Effector memory CD4-positive, alpha-beta T cell (primary cell): ENCODE data around the gene HSPA1L.

Source experiments
- DNase-seq, 3 donors: peaks; one replicate each; pipeline ENCODE4 v3.0.0-alpha.2; 2020
- H3K27ac ChIP-seq: 2 replicates; pipeline ENCODE4 v1.7.0; 2013; ENCODE audit warnings: mild to moderate bottlenecking, low read length, moderate library complexity; ENCODE audit not compliant: insufficient read depth, poor library complexity, severe bottlenecking
- H3K27me3 ChIP-seq: replicated peaks from 2 replicates; pipeline ENCODE4 v1.7.0; 2013; ENCODE audit warnings: mild to moderate bottlenecking, low read length; ENCODE audit not compliant: insufficient read depth, control insufficient read depth, poor library complexity, severe bottlenecking
- H3K36me3 ChIP-seq: 2 replicates; pipeline ENCODE4 v1.7.0; 2013; ENCODE audit warnings: mild to moderate bottlenecking, low read length, moderate library complexity; ENCODE audit not compliant: control insufficient read depth, insufficient read depth
- H3K4me1 ChIP-seq: 2 replicates; pipeline ENCODE4 v1.7.0; 2013; ENCODE audit warnings: low read length, mild to moderate bottlenecking; ENCODE audit not compliant: control insufficient read depth, insufficient read depth, poor library complexity, severe bottlenecking
- H3K4me3 ChIP-seq: 2 replicates; pipeline ENCODE4 v1.7.0; 2013; ENCODE audit warnings: low read length, low read depth, mild to moderate bottlenecking; ENCODE audit not compliant: insufficient read depth, poor library complexity, severe bottlenecking
- H3K9me3 ChIP-seq: 2 replicates; pipeline ENCODE4 v1.7.0; 2013; ENCODE audit warnings: mild to moderate bottlenecking, low read length, moderate library complexity; ENCODE audit not compliant: control insufficient read depth

Gene HSPA1L

GRCh38 chr6:31782126-31782855 is 32.8 kb downstream of the HSPA1L start:
- H3K36me3 ChIP-seq: peaks cover 61% of the 10 kb centered on the region
- peaks cover 6% of the 10 kb centered on the region for H3K4me1 ChIP-seq
- DNase-seq: no peak

GRCh38 chr6:31781244-31782125 is 33.6 kb downstream of the HSPA1L start:
- H3K27ac ChIP-seq: no peak overlapping the region
- no peaks in the 10 kb centered on the region for H3K27me3 ChIP-seq
- peaks cover 61% of the 10 kb centered on the region for H3K36me3 ChIP-seq
- no peaks in the 10 kb centered on the region for H3K9me3 ChIP-seq
- H3K4me3 ChIP-seq: no peak overlapping the region
- DNase-seq: no peak
- peaks cover 14% of the 10 kb centered on the region for H3K4me1 ChIP-seq

More at GRCh38 chr6:31782126-31782855, 32.8 kb downstream of the HSPA1L start:
- Histone ChIP-seq H3K9me3 (no peaks in the 10 kb centered on the region), H3K27ac (no peak overlapping the region), H3K4me3 (no peak overlapping the region), H3K27me3 (no peaks in the 10 kb centered on the region)

- Histone ChIP-seq H3K9me3 (no peaks in the 10 kb centered on the region), H3K4me1 (peaks cover 21% of the 10 kb centered on the region), H3K36me3 (peaks cover 61% of the 10 kb centered on the region), H3K4me3 (no peak overlapping the region), H3K27ac (no peak overlapping the region), H3K27me3 (no peaks in the 10 kb centered on the region)
- DNase-seq: no peak
Measured at GRCh38 chr6:31780507-31781243, 34.4 kb downstream of the HSPA1L start.

DNA sequence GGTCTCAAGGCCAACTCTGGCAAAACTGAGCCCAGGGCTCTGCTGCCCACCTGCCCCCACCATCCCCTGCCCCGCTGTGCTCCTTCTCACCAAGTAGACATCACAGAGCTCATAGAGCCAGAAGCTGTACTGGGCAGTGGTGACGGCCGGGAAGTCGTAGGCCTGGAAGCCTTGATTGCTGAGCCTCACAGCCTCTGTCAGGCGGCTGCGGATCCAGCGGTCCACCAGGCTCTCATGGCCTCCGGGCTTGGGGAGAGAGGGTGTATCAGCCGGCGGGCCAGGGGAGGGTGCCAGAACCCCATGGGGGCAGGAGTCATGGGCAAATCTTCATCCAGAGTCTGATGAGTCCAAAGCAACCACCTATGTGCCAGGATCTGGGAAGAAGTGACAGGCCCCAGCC is 35.2 kb downstream of the HSPA1L start:
- peaks cover 54% of the 10 kb centered on the region for H3K36me3 ChIP-seq
- H3K27me3 ChIP-seq: no peaks in the 10 kb centered on the region
- H3K9me3 ChIP-seq: no peaks in the 10 kb centered on the region
- peaks cover 21% of the 10 kb centered on the region for H3K4me1 ChIP-seq
- no peak overlapping the region for H3K4me3 ChIP-seq
- DNase-seq: no peak
- no peak overlapping the region for H3K27ac ChIP-seq

GRCh38 chr6:31778999-31779885 is 35.8 kb downstream of the HSPA1L start:
- H3K4me3 ChIP-seq: no peak overlapping the region
- H3K9me3 ChIP-seq: no peaks in the 10 kb centered on the region
- no peaks in the 10 kb centered on the region for H3K27me3 ChIP-seq
- H3K4me1 ChIP-seq: peaks cover 21% of the 10 kb centered on the region
- no peak overlapping the region for H3K27ac ChIP-seq
- peaks cover 47% of the 10 kb centered on the region for H3K36me3 ChIP-seq
- no peak for DNase-seq

GRCh38 chr6:31778193-31778592 is 36.9 kb downstream of the HSPA1L start:
- H3K9me3 ChIP-seq: no peaks in the 10 kb centered on the region
- H3K36me3 ChIP-seq: peaks cover 44% of the 10 kb centered on the region
- H3K4me1 ChIP-seq: peaks cover 24% of the 10 kb centered on the region
- H3K27ac ChIP-seq: no peak overlapping the region
- no peaks in the 10 kb centered on the region for H3K27me3 ChIP-seq
- no peak overlapping the region for H3K4me3 ChIP-seq
- no peak for DNase-seq

DNA sequence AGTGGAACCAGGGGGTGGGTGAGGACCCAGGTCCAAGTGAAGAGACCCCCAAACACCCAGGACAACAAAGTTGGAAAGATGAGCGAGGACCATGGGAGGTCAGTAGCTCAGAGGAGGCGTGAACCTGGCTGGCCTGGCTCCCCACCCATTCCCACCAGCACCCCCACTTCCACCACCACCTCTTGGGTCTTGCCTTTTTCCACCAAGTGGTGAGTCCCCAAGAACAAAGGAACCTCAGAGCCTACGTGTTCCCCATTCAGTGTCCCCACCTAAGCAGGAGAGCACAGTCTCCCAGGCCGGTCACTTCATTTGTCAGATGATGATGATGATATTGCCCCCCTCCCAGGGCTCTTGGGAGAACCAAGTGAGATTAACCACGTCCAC is 37.4 kb downstream of the HSPA1L start:
- Histone ChIP-seq H3K4me1 (peaks cover 30% of the 10 kb centered on the region), H3K27ac (peak overlapping the region; percentile 15), H3K36me3 (peaks cover 39% of the 10 kb centered on the region), H3K27me3 (no peaks in the 10 kb centered on the region), H3K4me3 (no peak overlapping the region), H3K9me3 (no peaks in the 10 kb centered on the region)
- no peak for DNase-seq

DNA sequence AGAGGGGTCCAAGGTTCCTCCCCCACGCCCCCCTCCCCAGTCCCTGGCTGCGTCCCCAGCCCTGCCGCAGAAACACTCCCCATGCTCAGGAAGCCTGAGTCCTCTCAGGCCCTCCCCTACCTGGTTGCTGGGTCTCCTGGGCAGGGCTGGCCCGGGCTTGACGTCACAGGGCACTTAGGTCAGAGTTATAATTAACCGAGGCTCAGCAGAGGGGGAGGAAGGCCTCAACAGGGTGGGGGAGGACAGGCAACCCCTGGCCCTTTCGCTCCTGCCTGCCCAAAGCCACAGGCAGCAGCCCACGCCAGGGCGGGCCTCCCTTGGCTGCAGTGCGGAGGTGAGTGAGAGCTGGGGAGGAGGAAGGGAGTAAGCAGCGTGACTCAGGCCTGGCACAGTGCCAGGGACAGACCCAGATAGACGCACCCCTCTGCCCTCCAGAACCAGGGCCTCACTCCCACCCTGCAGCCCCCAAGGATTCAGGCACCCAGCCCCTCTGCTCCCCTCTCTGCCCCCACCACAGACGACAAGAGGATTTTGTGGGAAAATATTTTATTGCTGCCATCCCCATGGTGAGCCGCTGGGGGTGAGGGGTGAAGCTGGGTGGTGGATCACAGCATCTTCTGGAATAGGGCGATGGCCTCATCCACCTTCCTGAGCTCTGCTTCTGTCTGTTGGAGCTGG is 38.0 kb downstream of the HSPA1L start, which contains the start of gene VWA7:
TSS of gene VWA7 (minus strand) at position 340 of the 678 bp plus-strand sequence. CDS start 549 bp downstream, outside the sequence.
- Histone ChIP-seq H3K27me3 (no peaks in the 10 kb centered on the region), H3K4me1 (peaks cover 32% of the 10 kb centered on the region), H3K27ac (peak within 1 kb of the TSS; percentile 15), H3K9me3 (no peaks in the 10 kb centered on the region), H3K4me3 (peak within 1 kb of the TSS; percentile 24), H3K36me3 (peaks cover 33% of the 10 kb centered on the region)
- DNase-seq: peak; percentile 52 to 58 (median 56)
